ENCODE data around the gene SDR39U1. TPM values are rescaled to one million over a fixed set of nuclear protein-coding genes. Genes with fewer than 3 reads are reported as not detected.

Gene SDR39U1
- total RNA-seq, 1 experiment from 2014 or later, result 61.8 TPM

- CTCF ChIA-PET, result no interaction called here
- no peak overlapping the region for H2AFZ ChIP-seq (ENCODE audit: low read depth, low read length, poor library complexity, severe bottlenecking)
- no peaks in the 10 kb centered on the region for H3K79me2 ChIP-seq (ENCODE audit: insufficient read depth, low read length)
- intact Hi-C loops (cut with micrococcal nuclease), result no loop called here
- TF ChIP-seq POLR2A (IDR thresholded peaks at IDR 0.05; ENCODE audit: borderline replicate concordance, extremely low read depth, insufficient read depth, insufficient read length), result no peak
- TF ChIP-seq CTCF (IDR thresholded peaks at IDR 0.05 in 2 of 3, conservative IDR thresholded peaks at IDR 0.05 in 1 of 3; ENCODE audit: borderline replicate concordance in 1 of 3, insufficient read depth in 1 of 3, low read depth in 2 of 3, low read length in 2 of 3), result no peak
- no peak for TF ChIP-seq FOSL1 (IDR thresholded peaks at IDR 0.05; ENCODE audit: low read depth)
- no peak for TF ChIP-seq MAX (IDR thresholded peaks at IDR 0.05)
- H3K4me1 ChIP-seq (ENCODE audit: control insufficient read depth in 1 of 2, insufficient read depth in 2 of 2, low read length in 2 of 2), result no peaks in the 10 kb centered on the region
- no peak for DNase-seq (ENCODE audit: low read depth, low spot score)
- H3K4me3 ChIP-seq (replicated peaks in 1 of 2; ENCODE audit: low read depth in 1 of 2, low read length in 2 of 2), result no peak overlapping the region
- RAD21 ChIA-PET (ENCODE audit: low non-redundant PET in 1 of 2, low total read pairs in 2 of 2, uncharacterized antibody in 2 of 2, unreplicated experiment in 2 of 2), result no interaction called here
- no peaks in the 10 kb centered on the region for H4K20me1 ChIP-seq (ENCODE audit: insufficient read depth)
- H3K27ac ChIP-seq (ENCODE audit: low read depth, low read length), result no peak overlapping the region
- H3K27me3 ChIP-seq (ENCODE audit: insufficient read depth, low read length), result no peaks in the 10 kb centered on the region
- no peak overlapping the region for H3K9ac ChIP-seq (ENCODE audit: low read length)
- POLR2A ChIA-PET, result interaction anchor here (0.6 to 0.7 kb wide), 2 partner anchors 14 to 109 kb away, joined by 3 read pairs; partner anchors contain the start of gene KHNYN
- no TSS peak for BruUV-seq (replicated peaks)
- no peaks in the 10 kb centered on the region for H3K9me3 ChIP-seq (ENCODE audit: control insufficient read depth in 1 of 2, insufficient read depth in 1 of 2, low read depth in 1 of 2, low read length in 2 of 2)
- H3K36me3 ChIP-seq (ENCODE audit: control insufficient read depth in 1 of 2, insufficient read depth in 2 of 2, low read length in 2 of 2), result no peaks in the 10 kb centered on the region
- H3K4me2 ChIP-seq (ENCODE audit: low read length), result no peak overlapping the region
- no peak for ATAC-seq
- H3K9me2 ChIP-seq (ENCODE audit: insufficient read depth), result no peaks in the 10 kb centered on the region
Observed at GRCh38 chr14:24416254-24416931, 26.2 kb downstream of the SDR39U1 start.

GRCh38 chr14:24415421-24416253 lies 26.9 kb downstream of the SDR39U1 start:
- intact Hi-C loops (cut with micrococcal nuclease), result no loop called here
- H3K27ac ChIP-seq (ENCODE audit: low read depth, low read length), result no peak overlapping the region
- H3K36me3 ChIP-seq (ENCODE audit: control insufficient read depth in 1 of 2, insufficient read depth in 2 of 2, low read length in 2 of 2), result no peaks in the 10 kb centered on the region
- no peak overlapping the region for H2AFZ ChIP-seq (ENCODE audit: low read depth, low read length, poor library complexity, severe bottlenecking)
- no peaks in the 10 kb centered on the region for H3K27me3 ChIP-seq (ENCODE audit: insufficient read depth, low read length)
- BruUV-seq (replicated peaks), result no TSS peak
- no peak for DNase-seq (ENCODE audit: low read depth, low spot score)
- POLR2A ChIA-PET, result interaction anchor here (0.6 to 0.7 kb wide), 2 partner anchors 14 to 108 kb away, joined by 3 read pairs; partner anchors contain the start of gene KHNYN
- ATAC-seq, result no peak
- no peak overlapping the region for H3K9ac ChIP-seq (ENCODE audit: low read length)
- CTCF ChIA-PET, result no interaction called here
- no peak overlapping the region for H3K4me3 ChIP-seq (replicated peaks in 1 of 2; ENCODE audit: low read depth in 1 of 2, low read length in 2 of 2)
- H3K4me2 ChIP-seq (ENCODE audit: low read length), result no peak overlapping the region
- no peaks in the 10 kb centered on the region for H4K20me1 ChIP-seq (ENCODE audit: insufficient read depth)
- RAD21 ChIA-PET (ENCODE audit: low non-redundant PET in 1 of 2, low total read pairs in 2 of 2, uncharacterized antibody in 2 of 2, unreplicated experiment in 2 of 2), result no interaction called here
- no peaks in the 10 kb centered on the region for H3K4me1 ChIP-seq (ENCODE audit: control insufficient read depth in 1 of 2, insufficient read depth in 2 of 2, low read length in 2 of 2)
- no peaks in the 10 kb centered on the region for H3K9me3 ChIP-seq (ENCODE audit: control insufficient read depth in 1 of 2, insufficient read depth in 1 of 2, low read depth in 1 of 2, low read length in 2 of 2)
- H3K79me2 ChIP-seq (ENCODE audit: insufficient read depth, low read length), result no peaks in the 10 kb centered on the region
- no peaks in the 10 kb centered on the region for H3K9me2 ChIP-seq (ENCODE audit: insufficient read depth)
- TF ChIP-seq ELF1 (IDR thresholded peaks at IDR 0.05; ENCODE audit: borderline replicate concordance, low read depth) (no peak), REST (IDR thresholded peaks at IDR 0.05; ENCODE audit: low read depth) (no peak), SIN3A (IDR thresholded peaks at IDR 0.05; ENCODE audit: low read depth) (no peak), SRF (IDR thresholded peaks at IDR 0.05; ENCODE audit: low read depth) (no peak), TCF7L2 (IDR thresholded peaks at IDR 0.05; ENCODE audit: borderline replicate concordance, extremely low read depth, insufficient read depth, insufficient read length) (no peak)
